ENCODE results near the gene TXN.
"Not testable (repeated sequence)": the region's sequence is repeated elsewhere in the genome, so short reads cannot be mapped to it uniquely, and the experiment has no call there.

Gene TXN

GRCh38 chr9:110257956-110258355 lies 1.6 kb upstream of the TXN start:
- FAIRE-seq = no peak
- no peak for DNase-seq (ENCODE audit: insufficient read length, low spot score)

- DNase-seq (ENCODE audit: insufficient read length, low spot score) (no peak), FAIRE-seq (peak; percentile 84)
These were observed 962 bp upstream of the TXN start for GRCh38 chr9:110257097-110257841.

DNA sequence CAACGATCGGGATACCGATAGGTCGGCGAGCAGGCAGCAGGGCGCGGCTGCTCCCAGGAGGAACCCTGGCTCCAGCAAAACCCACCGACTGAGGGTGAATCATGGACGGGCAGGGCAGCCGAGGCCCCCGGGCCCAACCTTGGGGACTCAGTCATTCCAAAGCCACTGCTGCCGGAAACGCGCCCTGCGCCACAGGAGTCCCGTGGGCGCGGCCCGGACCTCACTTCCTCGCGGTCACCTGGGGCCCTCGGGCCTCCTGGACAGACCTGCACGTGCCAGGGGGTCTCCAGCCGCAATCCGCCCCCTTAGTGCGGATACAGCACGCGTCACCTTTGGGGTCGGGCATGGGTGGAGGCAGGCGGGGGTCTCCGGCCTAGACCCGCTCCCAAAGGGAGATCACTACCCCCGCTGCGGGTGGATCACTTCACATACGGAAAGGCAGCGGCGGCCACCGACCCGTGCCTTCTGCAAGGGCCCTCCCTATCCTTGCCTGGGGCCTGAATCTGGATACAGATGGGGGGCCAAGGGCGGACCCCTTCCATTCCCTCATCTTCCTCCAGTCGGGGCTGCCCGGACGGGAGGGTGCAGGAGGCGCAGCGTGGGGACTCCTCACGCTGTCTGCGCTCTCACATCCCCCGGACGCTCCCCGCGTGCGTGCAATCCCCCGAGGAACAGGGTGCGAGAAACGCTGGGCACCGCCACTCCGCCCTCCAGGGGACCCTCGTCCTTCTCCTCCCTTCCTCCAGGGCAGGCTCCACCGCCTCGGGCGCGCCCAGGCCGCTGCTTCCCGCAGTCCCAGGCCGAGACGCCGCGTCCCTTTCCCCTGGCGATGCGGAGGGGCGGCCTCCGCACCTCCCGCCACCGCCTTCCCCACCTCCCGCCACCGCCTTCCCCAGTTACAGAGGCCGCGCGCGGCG lies 586 bp downstream of the TXN start:
- FAIRE-seq (no peak), DNase-seq (ENCODE audit: insufficient read length, low spot score) (no peak)

- no peak for FAIRE-seq
- DNase-seq (ENCODE audit: insufficient read length, low spot score) = no peak
These were observed 1.3 kb downstream of the TXN start for GRCh38 chr9:110255034-110255462.

DNA sequence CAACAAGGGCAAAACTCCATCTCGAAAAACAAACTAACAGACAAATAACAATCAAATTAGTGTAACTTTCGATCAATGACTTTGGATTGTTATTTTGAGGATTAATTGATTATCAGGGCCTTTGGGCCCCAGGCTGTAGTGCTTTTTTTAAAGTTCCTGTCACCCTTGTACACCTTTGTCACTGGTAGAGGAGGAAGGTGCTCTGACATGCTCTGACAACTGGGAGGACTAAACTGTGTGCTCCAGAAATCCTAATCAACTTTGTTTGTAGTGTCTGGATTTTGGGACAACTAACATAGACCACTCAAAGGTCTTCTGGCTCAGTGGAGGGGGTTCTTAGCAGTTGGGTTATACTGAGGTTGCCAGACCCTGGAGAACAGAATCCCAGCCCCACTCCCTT lies 1.8 kb downstream of the TXN start:
- DNase-seq (ENCODE audit: insufficient read length, low spot score) (no peak), FAIRE-seq (no peak)

- FAIRE-seq (no peak), DNase-seq (ENCODE audit: insufficient read length, low spot score) (no peak)
These were observed 3.7 kb downstream of the TXN start for GRCh38 chr9:110252509-110253139.

DNA sequence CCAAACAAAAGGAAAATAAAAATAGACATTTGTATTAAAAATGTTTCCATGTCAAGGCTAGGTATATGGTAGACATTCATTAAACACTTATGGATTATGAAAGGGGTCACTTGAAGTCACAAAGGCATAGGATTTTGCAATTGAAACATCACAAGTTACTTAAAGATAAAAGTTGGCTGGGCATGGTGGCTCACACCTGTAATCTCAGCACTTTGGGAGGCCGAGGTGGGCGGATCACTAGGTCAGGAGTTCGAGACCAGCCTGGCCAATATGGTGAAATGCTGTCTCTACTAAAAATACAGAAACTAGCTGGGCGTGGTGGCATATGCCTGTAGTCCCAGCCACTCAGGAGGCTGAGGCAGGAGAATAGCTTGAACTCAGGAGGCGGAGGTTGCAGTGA lies 4.5 kb downstream of the TXN start:
- DNase-seq (ENCODE audit: insufficient read length, low spot score); FAIRE-seq: not testable (repeated sequence)

- FAIRE-seq = no peak
- no peak for DNase-seq (ENCODE audit: insufficient read length, low spot score)
These were observed 5.1 kb downstream of the TXN start for GRCh38 chr9:110251212-110251611.

DNA sequence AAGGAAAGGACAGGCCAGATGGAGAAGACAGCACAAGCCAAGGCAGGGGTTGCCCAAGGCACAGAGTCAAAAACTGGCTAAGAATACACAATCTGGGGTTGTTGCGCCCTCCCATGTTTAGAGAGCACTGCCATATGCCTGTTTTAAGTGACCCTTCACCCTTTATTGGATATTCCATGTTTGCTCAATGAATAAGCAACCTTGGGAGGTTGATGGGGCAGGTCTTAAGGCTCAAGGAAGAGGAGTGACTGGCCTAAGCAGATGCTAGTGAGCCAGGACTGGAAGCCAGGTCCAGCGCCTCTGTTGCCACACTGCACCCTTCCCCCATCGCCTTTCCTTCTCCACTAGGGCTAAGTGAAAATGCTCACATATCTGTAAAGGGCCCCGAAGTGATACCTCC lies 6.7 kb downstream of the TXN start:
- DNase-seq (ENCODE audit: insufficient read length, low spot score) (no peak), FAIRE-seq (no peak)

- no peak for DNase-seq (ENCODE audit: insufficient read length, low spot score)
- FAIRE-seq = no peak
These were observed 7.9 kb downstream of the TXN start for GRCh38 chr9:110248361-110248760.

DNA sequence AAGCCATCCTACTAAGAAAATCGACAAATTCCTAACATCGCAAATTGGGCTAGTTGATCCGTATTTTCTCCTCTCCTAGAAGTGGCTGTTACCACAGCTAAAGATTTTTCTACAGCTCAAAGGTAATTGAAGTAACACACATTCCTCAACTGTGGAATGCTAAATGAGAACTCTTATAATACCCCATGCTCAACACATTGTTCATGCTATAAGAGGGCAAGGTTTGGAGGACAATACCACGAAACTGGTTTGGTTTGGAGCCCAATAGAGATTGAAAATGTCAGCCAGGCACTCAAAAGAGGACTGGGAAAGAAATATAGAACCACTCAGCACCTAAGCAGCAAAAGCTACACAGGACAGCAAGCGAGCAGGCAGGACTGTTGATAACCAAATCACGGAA lies 10.1 kb downstream of the TXN start:
- no peak for FAIRE-seq
- DNase-seq (ENCODE audit: insufficient read length, low spot score) = no peak

DNA sequence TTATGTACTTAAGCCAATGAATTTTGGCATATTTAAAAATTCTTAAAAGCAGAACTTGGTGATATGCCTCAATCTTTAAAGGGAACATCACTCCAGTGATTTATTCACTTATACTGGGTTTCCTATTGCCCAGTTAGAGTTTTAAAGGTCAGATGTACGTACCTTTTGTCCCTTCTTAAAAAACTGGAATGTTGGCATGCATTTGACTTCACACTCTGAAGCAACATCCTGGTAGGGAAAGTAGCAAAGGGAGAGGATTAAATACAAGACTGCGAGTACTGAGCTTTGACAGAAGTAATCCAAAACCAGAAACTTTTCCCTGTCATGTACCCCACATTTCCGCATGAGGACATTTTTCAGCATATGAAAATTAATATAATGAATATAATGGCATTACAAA lies 11.7 kb downstream of the TXN start:
- no peak for DNase-seq (ENCODE audit: insufficient read length, low spot score)
- FAIRE-seq = no peak

DNA sequence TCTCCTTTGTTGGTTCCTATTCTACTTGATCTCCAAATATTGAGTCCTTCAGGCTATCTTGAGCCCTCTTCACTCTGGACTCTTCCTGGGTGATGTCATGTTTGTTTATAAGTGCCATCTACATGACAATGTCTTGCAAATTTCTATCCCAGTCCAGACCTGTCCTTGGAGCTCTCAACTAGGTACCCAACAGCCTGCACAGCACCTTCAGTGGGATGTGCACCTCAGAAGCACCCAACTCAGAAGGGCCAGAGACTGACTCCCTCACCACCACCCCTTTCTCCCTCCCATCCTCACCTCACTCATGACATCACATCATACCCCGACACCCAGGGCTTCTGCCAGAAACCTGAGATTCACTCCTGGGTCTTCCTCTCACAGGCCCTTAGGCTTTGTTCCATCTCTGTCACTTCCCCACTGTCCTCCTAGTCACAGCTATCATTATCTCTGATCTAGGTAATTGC lies 14.4 kb downstream of the TXN start:
- DNase-seq (ENCODE audit: insufficient read length, low spot score) = no peak
- no peak for FAIRE-seq

GRCh38 chr9:110241260-110241857 lies 14.9 kb downstream of the TXN start:
- DNase-seq (ENCODE audit: insufficient read length, low spot score) (no peak), FAIRE-seq (no peak)

- no peak for FAIRE-seq
- DNase-seq (ENCODE audit: insufficient read length, low spot score) = no peak
These were observed 16.1 kb downstream of the TXN start for GRCh38 chr9:110240198-110240597.

DNA sequence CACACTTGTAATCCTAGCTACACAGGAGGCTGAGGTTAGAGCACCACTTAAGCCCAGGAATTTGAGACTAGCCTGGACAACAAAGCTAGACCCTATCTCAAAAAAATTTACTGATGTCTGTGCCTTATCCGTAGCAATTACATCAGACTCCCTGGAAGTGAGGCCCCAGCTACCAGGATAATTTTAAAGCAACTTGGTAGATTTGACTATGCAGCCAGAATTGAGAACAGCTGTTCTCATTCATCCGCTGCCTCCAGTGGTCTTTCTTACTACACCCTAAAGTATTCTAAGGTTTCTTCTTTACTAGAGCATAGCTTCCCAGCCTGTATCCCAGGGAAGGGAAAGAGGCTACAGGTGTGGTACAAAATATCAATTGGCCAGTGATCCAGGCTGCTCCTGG lies 28.0 kb downstream of the TXN start:
- DNase-seq (ENCODE audit: insufficient read length, low spot score) (no peak), FAIRE-seq (no peak)

DNA sequence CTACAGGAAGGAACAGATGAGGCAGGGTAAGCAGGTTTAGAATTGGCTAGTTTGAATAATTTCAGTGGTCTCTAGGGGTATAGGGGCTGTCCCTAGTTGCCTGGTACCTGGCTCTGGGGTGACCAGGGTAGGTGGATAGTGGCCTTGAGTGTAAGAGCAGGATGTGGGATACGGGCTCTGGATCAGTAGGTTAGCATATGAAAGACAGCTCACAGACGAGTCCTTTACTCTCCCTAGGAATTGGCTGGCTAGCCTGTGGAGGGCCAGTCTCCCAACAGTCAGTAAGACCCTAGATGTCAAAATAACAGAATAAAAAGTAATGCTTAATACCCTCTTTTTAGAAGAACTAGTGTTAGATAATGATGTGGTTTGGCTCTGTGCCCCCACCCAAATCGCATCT lies 31.7 kb downstream of the TXN start:
- DNase-seq (ENCODE audit: insufficient read length, low spot score) = no peak
- FAIRE-seq = no peak

DNA sequence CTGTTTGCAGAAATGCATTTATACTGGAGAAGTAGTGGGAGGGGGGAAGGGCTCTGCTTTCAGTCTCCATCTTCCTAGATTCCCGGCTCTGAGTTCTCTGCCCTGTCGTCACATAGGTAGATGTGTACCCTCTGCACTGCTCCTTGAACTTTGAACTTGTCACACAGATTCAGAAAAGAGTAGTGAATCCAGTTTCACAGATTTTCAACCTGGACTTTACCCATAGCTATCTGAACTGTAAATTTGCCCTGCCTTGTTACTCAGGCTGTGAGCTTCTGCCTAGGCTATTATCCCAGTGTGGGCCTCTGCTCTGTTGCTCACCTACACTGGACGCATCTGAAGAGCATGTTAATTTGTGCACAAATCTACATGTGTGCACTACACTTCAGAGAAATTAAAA lies 35.5 kb downstream of the TXN start:
- FAIRE-seq = no peak
- DNase-seq (ENCODE audit: insufficient read length, low spot score) = no peak

DNA sequence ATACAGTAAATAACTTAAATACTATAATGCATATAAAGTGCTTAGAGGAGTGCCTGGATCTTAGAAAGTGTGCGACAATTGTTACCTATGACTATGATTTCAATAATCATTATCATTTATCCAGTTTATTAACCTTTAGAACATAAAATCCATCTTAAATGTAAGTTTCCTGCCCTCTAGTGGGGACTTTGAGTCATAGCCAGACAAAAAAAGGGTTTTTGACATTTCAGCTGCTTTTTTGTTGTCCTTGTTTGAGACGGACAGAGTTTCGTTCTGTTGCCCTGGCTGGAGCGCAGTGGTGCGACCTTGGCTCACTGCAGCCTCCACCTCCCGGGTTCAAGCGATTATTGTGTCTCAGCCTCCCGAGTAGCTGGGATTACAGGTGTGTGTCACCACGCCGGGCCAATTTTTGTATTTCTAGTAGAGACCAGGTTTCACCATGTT lies 38.6 kb downstream of the TXN start:
- FAIRE-seq (no peak), DNase-seq (ENCODE audit: insufficient read length, low spot score) (no peak)

DNA sequence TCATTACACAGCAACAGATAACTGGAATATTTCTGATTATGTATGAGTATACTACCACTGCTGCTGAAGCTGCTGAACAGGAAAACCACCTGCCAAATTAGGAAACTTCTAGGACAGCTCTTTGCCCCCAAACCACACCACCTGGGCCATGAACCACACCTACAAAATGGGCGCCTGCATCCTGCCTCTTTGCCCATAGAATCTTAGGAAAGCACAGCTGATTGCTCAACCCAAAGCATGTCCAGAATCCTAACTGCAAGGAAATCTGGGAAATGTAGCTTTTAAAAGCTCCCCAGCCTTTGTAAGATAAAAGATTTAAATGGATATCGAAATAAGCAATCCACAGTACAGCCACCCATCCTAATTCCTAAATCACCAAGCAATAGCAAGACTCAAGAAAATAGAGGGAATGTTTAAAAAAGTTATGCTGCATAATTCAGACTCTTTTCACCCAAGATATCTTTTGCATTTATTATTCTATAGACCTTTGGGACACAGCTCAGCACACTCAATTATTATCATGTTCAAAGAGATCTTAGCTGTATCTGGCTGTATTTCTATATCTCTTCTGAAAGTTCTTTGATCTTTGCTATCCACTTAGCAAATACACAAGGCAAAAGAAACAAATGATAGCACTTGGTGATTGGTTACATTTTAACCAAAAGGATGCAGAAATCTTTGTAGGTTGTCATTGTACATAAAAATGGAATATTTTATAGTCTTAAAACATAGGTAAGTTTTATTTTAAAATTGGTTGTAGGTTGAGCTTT lies 41.5 kb downstream of the TXN start:
- DNase-seq (ENCODE audit: insufficient read length, low spot score) = no peak
- FAIRE-seq = no peak

Data from GM19239 (cell line).